ENCODE measurements around the gene TSHR. TPM values are rescaled to one million over a fixed set of nuclear protein-coding genes. Genes with fewer than 3 reads are reported as not detected.

Gene TSHR
- total and polyA plus RNA-seq, 9 donors: 0.15 to 0.41 (median 0.23) TPM; not detected in 6

DNA sequence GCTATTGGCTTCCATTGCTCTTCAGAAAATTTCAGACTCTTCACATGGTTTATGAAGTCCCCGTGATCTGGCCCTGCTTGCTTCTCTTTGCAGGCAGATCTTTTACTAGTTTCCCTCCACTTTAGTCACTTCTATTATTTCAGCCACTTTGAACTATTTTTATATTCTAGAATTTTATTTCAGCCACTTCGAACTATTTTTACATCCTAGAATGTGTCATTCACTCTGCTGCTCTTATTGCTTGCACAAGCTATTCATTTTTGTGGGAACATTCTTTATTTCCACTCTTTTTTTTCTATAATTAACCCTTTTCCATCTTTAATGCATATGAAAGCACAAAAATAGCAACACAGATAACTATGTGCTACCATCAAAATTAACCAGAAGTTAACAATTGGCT, 24.5 kb downstream of the TSHR start:
- no peaks in the 10 kb centered on the region for H3K4me1 ChIP-seq (ENCODE audit: insufficient read depth)
- H3K36me3 ChIP-seq: no peaks in the 10 kb centered on the region
- WGBS, 3 donors: 62 to 79% (median 79%) methylated on average over 2 of the region's 2 CpGs
- no peak overlapping the region for H3K27ac ChIP-seq
- TF ChIP-seq, protein P1, sequence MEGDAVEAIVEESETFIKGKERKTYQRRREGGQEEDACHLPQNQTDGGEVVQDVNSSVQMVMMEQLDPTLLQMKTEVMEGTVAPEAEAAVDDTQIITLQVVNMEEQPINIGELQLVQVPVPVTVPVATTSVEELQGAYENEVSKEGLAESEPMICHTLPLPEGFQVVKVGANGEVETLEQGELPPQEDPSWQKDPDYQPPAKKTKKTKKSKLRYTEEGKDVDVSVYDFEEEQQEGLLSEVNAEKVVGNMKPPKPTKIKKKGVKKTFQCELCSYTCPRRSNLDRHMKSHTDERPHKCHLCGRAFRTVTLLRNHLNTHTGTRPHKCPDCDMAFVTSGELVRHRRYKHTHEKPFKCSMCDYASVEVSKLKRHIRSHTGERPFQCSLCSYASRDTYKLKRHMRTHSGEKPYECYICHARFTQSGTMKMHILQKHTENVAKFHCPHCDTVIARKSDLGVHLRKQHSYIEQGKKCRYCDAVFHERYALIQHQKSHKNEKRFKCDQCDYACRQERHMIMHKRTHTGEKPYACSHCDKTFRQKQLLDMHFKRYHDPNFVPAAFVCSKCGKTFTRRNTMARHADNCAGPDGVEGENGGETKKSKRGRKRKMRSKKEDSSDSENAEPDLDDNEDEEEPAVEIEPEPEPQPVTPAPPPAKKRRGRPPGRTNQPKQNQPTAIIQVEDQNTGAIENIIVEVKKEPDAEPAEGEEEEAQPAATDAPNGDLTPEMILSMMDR (IDR thresholded peaks at IDR 0.05): no peak
- no peak for TF ChIP-seq EP300 (IDR thresholded peaks at IDR 0.05)
- TF ChIP-seq POLR2A (IDR thresholded peaks at IDR 0.05): no peak
- no peak for DNase-seq
- H3K9me3 ChIP-seq: no peaks in the 10 kb centered on the region
- no peaks in the 10 kb centered on the region for H3K27me3 ChIP-seq
- intact Hi-C loops (cut with DNase I): loop anchor here in 1 of 4 donors (10.0 kb wide), 1 partner anchor 485 kb away; no protein-coding TSS in a partner anchor
- H3K4me3 ChIP-seq: no peak overlapping the region

DNA sequence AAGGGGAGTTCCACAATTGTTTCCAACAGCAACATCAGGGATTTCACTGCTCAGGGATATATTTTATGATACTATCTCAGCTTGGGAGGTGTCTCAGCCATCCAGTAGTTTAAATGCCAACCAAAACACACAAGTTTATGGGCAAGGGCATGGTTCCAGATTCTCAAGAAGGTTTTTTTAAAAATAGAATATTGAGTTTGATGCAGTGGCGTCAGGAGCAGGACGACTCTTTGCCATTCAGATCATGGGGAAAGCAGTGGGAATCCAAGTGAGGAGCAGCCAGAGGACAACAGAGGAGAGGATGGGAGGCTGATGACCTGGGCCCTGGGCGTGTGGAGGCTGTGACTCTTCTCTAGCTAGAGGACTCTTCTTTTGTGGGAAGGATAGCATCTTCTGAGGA, 25.7 kb downstream of the TSHR start:
- WGBS, 3 donors: 60 to 61% (median 61%) methylated on average over 3 of the region's 3 CpGs
- Histone ChIP-seq H3K27ac (no peak overlapping the region), H3K4me1 (ENCODE audit: insufficient read depth) (no peaks in the 10 kb centered on the region), H3K27me3 (no peaks in the 10 kb centered on the region), H3K36me3 (no peaks in the 10 kb centered on the region), H3K4me3 (no peak overlapping the region), H3K9me3 (no peaks in the 10 kb centered on the region)
- TF ChIP-seq EP300 (IDR thresholded peaks at IDR 0.05) (no peak), POLR2A (IDR thresholded peaks at IDR 0.05) (no peak)
- TF ChIP-seq, protein P1 (IDR thresholded peaks at IDR 0.05): no peak
- DNase-seq: no peak
- intact Hi-C loops (cut with DNase I): loop anchor here in 1 of 4 donors (10.0 kb wide), 1 partner anchor 484 kb away; no protein-coding TSS in a partner anchor

DNA sequence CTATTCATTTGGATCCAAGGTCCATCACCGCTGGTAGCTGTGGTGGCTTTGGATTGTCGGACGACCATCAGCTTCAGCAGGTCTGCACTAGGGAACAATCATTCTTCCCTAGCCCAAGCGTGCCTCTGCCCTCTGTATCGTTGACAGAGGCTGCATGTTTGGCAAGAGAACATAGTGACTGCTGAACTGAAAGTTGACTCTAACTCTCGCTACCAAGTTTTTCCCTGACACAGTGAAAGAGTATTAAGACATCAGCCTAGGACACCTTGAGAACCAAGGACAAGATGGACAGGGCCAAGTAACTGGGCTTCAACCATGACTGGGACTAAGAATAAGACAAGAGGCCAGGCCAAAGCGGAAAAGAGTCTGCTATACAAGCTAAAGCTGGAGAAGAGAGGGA, 26.3 kb downstream of the TSHR start:
- TF ChIP-seq, protein P1 (IDR thresholded peaks at IDR 0.05): no peak
- no peak for TF ChIP-seq EP300 (IDR thresholded peaks at IDR 0.05)
- no peak for TF ChIP-seq POLR2A (IDR thresholded peaks at IDR 0.05)
- H3K36me3 ChIP-seq: no peaks in the 10 kb centered on the region
- WGBS, 3 donors: 87 to 91% (median 88%) methylated on average over 7 of the region's 7 CpGs
- H3K4me3 ChIP-seq: no peak overlapping the region
- H3K27ac ChIP-seq: no peak overlapping the region
- DNase-seq: no peak
- intact Hi-C loops (cut with DNase I): loop anchor here in 1 of 4 donors (10.0 kb wide), 1 partner anchor 483 kb away; no protein-coding TSS in a partner anchor
- H3K27me3 ChIP-seq: no peaks in the 10 kb centered on the region
- no peaks in the 10 kb centered on the region for H3K4me1 ChIP-seq (ENCODE audit: insufficient read depth)
- no peaks in the 10 kb centered on the region for H3K9me3 ChIP-seq

DNA sequence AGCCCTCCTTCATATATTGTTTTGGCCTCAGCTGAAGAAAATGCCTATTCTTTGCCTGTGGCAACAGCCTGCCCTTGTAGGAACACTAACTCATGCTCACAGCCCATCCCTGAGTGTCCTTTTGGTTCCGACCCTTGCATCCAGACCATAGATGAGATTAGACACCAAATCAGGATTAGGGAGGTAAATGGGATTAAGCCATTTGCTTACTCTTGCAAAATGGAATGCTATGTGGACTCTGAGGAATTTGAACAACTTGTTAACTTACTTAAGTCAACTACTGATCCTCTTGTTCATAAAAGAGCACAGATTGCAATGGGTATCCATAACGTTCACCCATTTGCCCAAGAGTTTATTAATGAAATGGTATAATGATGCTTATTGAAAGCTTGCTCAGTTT, 27.3 kb downstream of the TSHR start:
- Histone ChIP-seq H3K27me3 (no peaks in the 10 kb centered on the region), H3K36me3 (no peaks in the 10 kb centered on the region), H3K4me3 (no peak overlapping the region), H3K27ac (no peak overlapping the region), H3K4me1 (ENCODE audit: insufficient read depth) (no peaks in the 10 kb centered on the region), H3K9me3 (no peaks in the 10 kb centered on the region)
- TF ChIP-seq POLR2A (IDR thresholded peaks at IDR 0.05) (no peak), EP300 (IDR thresholded peaks at IDR 0.05) (no peak)
- TF ChIP-seq, protein P1 (IDR thresholded peaks at IDR 0.05): no peak
- intact Hi-C loops (cut with DNase I): loop anchor here in 1 of 4 donors (10.0 kb wide), 1 partner anchor 482 kb away; no protein-coding TSS in a partner anchor
- 72 to 83% (median 81%) methylated on average over 2 of the region's 2 CpGs for WGBS, 3 donors
- DNase-seq: no peak
